ENCODE results near the gene USP6NL.
"Not testable (repeated sequence)": the region's sequence is repeated elsewhere in the genome, so short reads cannot be mapped to it uniquely, and the experiment has no call there.

DNA sequence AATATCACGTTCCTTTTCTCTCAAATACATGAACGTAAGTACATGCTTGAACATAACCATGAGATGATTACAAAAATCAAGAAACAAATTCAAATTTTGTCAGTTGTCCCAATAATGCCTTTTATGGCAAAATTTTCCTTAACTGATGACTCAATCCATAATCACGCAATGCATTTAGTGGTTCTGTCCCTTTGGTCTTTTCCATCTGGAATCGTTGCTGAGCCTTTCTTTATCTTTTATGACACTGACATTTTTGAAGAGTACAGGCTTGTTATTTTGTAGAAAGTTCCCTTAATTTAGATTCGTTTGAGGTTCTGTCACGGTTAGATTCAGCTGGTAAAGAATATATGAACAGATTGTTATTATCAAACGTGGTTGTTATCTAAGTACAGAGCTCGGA lies 16.5 kb upstream of the USP6NL start:
- not testable (repeated sequence) for TF ChIP-seq SP1 (IDR thresholded peaks at IDR 0.05); FOXM1 (IDR thresholded peaks at IDR 0.05; ENCODE audit: borderline replicate concordance); ZNF384 (IDR thresholded peaks at IDR 0.05); BHLHE40 (IDR thresholded peaks at IDR 0.05; ENCODE audit: borderline replicate concordance); FOXK2 (IDR thresholded peaks at IDR 0.05); SUZ12 (IDR thresholded peaks at IDR 0.05); ELF4 (IDR thresholded peaks at IDR 0.05); NFRKB (IDR thresholded peaks at IDR 0.05)
- TF ChIP-seq, protein P1, sequence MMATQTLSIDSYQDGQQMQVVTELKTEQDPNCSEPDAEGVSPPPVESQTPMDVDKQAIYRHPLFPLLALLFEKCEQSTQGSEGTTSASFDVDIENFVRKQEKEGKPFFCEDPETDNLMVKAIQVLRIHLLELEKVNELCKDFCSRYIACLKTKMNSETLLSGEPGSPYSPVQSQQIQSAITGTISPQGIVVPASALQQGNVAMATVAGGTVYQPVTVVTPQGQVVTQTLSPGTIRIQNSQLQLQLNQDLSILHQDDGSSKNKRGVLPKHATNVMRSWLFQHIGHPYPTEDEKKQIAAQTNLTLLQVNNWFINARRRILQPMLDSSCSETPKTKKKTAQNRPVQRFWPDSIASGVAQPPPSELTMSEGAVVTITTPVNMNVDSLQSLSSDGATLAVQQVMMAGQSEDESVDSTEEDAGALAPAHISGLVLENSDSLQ (IDR thresholded peaks at IDR 0.05) = not testable (repeated sequence)
